Vagina (tissue), 2 donors: ENCODE results near the gene MBD5. TPM values are rescaled to one million over a fixed set of nuclear protein-coding genes. Genes with fewer than 3 reads are reported as not detected.
"Not testable (repeated sequence)": the region's sequence is repeated elsewhere in the genome, so short reads cannot be mapped to it uniquely, and the experiment has no call there.

ENCODE experiments used
- DNase-seq, 2 donors: peaks; one replicate each; pipeline ENCODE4 v3.0.0-alpha.2; 2017; ENCODE audit errors: extremely low spot score in 2 of 2
- H3K27ac ChIP-seq: fragments of 200-600 bp; sonication (generic); one replicate; pipeline ENCODE4 v1.5.1; 2019
- H3K27me3 ChIP-seq: fragments of 200-600 bp; sonication (generic); one replicate; pipeline ENCODE4 v1.5.1; 2019
- H3K36me3 ChIP-seq, 2 donors: fragments of 200-600 bp; sonication (generic); one replicate each; pipeline ENCODE4 v1.5.1; 2017 to 2019
- H3K4me1 ChIP-seq: fragments of 200-600 bp; sonication (generic); one replicate; pipeline ENCODE4 v1.5.1; 2019
- H3K4me3 ChIP-seq, 2 donors: fragments of 200-600 bp; sonication (generic); 1 replicate in 1 of 2; 2 replicates in 1 of 2; pipeline ENCODE4 v1.5.1; 2016 to 2019
- H3K9me3 ChIP-seq: fragments of 200-600 bp; sonication (generic); one replicate; pipeline ENCODE4 v1.5.1; 2019
- POLR2A ChIP-seq, 2 donors: fragments of 450-650 bp; IDR thresholded peaks; one replicate each; pipeline ENCODE4 v1.6.1; 2017; ENCODE audit warnings: antibody characterized with exemption in 2 of 2, mild to moderate bottlenecking in 2 of 2, moderate library complexity in 2 of 2
- POLR2AphosphoS5 ChIP-seq, 2 donors: sonication (generic); formaldehyde crosslinking; IDR thresholded peaks; one replicate each; pipeline ENCODE4 v1.9.0; 2017; ENCODE audit warnings: antibody characterized with exemption in 2 of 2, mild to moderate bottlenecking in 2 of 2, low read depth in 1 of 2; ENCODE audit not compliant: insufficient read depth in 1 of 2
- intact Hi-C: fragments of 100-400 bp; cut with DNase I; formaldehyde crosslinking; loops from one replicate; pipeline ENCODE4 v1.15.1; 2023
- total RNA-seq: library from RNA; depleted of rRNA; stranded (reverse); fragments of >200 nt; gene quantifications from one replicate; pipeline ENCODE4 v1.2.3, GENCODE V29; 2016
- TF ChIP-seq, protein P1 (sequence below), 3 experiments: fragments of 450-650 bp in 2 of 3; fragments of 200-600 bp in 1 of 3; sonication (generic) in 1 of 3; IDR thresholded peaks; one replicate each; pipeline ENCODE4 v1.5.1; 2017 to 2019; ENCODE audit warnings: antibody characterized with exemption in 3 of 3, mild to moderate bottlenecking in 2 of 3, moderate library complexity in 2 of 3

MBD5 gene
- total RNA-seq, 1 donor from 2014 or later, result 32.7 TPM

GRCh38 chr2:148006249-148007007 is 14.5 kb upstream of the MBD5 start:
- Histone ChIP-seq H3K36me3 (no peaks in the 10 kb centered on the region), H3K27me3 (no peaks in the 10 kb centered on the region), H3K27ac (no peak overlapping the region), H3K9me3 (no peaks in the 10 kb centered on the region), H3K4me1 (no peaks in the 10 kb centered on the region), H3K4me3 (no peak overlapping the region)
- intact Hi-C loops, result no loop called here
- TF ChIP-seq, protein P1, sequence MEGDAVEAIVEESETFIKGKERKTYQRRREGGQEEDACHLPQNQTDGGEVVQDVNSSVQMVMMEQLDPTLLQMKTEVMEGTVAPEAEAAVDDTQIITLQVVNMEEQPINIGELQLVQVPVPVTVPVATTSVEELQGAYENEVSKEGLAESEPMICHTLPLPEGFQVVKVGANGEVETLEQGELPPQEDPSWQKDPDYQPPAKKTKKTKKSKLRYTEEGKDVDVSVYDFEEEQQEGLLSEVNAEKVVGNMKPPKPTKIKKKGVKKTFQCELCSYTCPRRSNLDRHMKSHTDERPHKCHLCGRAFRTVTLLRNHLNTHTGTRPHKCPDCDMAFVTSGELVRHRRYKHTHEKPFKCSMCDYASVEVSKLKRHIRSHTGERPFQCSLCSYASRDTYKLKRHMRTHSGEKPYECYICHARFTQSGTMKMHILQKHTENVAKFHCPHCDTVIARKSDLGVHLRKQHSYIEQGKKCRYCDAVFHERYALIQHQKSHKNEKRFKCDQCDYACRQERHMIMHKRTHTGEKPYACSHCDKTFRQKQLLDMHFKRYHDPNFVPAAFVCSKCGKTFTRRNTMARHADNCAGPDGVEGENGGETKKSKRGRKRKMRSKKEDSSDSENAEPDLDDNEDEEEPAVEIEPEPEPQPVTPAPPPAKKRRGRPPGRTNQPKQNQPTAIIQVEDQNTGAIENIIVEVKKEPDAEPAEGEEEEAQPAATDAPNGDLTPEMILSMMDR (IDR thresholded peaks at IDR 0.05), result no peak
- TF ChIP-seq POLR2AphosphoS5 (IDR thresholded peaks at IDR 0.05; ENCODE audit: insufficient read depth in 1 of 2, low read depth in 1 of 2) (no peak), POLR2A (IDR thresholded peaks at IDR 0.05) (no peak)
- no peak for DNase-seq

- H3K4me3 ChIP-seq, result no peak overlapping the region
- no peaks in the 10 kb centered on the region for H3K27me3 ChIP-seq
- TF ChIP-seq POLR2AphosphoS5 (IDR thresholded peaks at IDR 0.05; ENCODE audit: insufficient read depth in 1 of 2, low read depth in 1 of 2) (no peak), POLR2A (IDR thresholded peaks at IDR 0.05) (no peak)
- TF ChIP-seq, protein P1 (IDR thresholded peaks at IDR 0.05), result no peak
- intact Hi-C loops, result no loop called here
- H3K36me3 ChIP-seq, result no peaks in the 10 kb centered on the region
- DNase-seq, result no peak
- no peak overlapping the region for H3K27ac ChIP-seq
- H3K9me3 ChIP-seq, result no peaks in the 10 kb centered on the region
- no peaks in the 10 kb centered on the region for H3K4me1 ChIP-seq
These were observed 13.5 kb upstream of the MBD5 start for GRCh38 chr2:148007219-148007900.

DNA sequence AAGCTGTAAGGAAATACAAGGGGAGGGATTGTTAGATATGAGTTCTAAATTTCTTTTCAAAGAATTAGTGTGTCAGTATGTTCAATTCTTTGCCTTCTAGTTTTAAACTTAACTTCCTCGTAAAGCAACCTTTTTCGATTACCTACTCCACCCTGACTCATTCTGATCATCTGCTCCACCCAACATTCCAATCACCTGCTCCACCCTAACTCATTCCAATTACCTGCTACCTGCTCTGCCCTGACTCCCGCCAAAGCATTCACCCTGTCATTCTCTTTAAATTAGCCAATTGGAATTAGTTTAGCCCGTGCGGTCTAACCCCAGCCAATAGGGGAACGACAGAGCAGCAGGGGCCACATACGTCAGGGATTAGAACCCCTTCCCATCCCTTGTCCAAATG is 12.5 kb upstream of the MBD5 start:
- H3K36me3 ChIP-seq, DNase-seq, intact Hi-C loops, H3K9me3 ChIP-seq, H3K4me3 ChIP-seq, H3K4me1 ChIP-seq, H3K27me3 ChIP-seq, H3K27ac ChIP-seq: not testable (repeated sequence)

GRCh38 chr2:148013876-148014275 is 7.0 kb upstream of the MBD5 start:
- intact Hi-C loops, result no loop called here
- DNase-seq, result no peak
- no peaks in the 10 kb centered on the region for H3K27me3 ChIP-seq

DNA sequence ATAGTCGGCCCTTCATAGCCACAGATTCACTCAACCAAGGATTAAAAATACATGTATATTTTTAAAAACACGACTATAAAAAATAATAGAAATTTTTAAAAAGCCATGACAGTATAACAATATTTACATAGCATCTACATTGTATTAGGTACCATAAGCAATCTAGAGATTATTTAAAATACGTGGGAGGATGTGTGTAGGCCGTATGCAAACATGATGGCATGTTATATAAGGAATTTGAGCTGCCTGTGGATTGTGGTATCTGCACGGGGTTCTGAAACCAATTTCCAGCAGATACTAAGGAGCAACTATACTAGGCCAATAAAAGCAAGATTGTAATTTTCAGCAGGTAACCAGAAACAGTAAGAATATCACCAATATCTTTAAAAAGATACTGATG is 6.3 kb upstream of the MBD5 start:
- H3K36me3 ChIP-seq, result no peaks in the 10 kb centered on the region
- H3K27ac ChIP-seq, result no peak overlapping the region
- no peaks in the 10 kb centered on the region for H3K9me3 ChIP-seq
- H3K4me3 ChIP-seq, result no peak overlapping the region
- no peak for DNase-seq
- intact Hi-C loops, result no loop called here
- no peaks in the 10 kb centered on the region for H3K27me3 ChIP-seq
- H3K4me1 ChIP-seq, result peaks cover 12% of the 10 kb centered on the region
- TF ChIP-seq POLR2A (IDR thresholded peaks at IDR 0.05) (no peak), POLR2AphosphoS5 (IDR thresholded peaks at IDR 0.05; ENCODE audit: insufficient read depth in 1 of 2, low read depth in 1 of 2) (no peak)
- TF ChIP-seq, protein P1 (IDR thresholded peaks at IDR 0.05), result no peak

More at GRCh38 chr2:148013876-148014275, 7.0 kb upstream of the MBD5 start:
- Histone ChIP-seq H3K27ac (no peak overlapping the region), H3K4me3 (no peak overlapping the region), H3K4me1 (peaks cover 4% of the 10 kb centered on the region), H3K36me3 (no peaks in the 10 kb centered on the region), H3K9me3 (no peaks in the 10 kb centered on the region)
- TF ChIP-seq POLR2AphosphoS5 (IDR thresholded peaks at IDR 0.05; ENCODE audit: insufficient read depth in 1 of 2, low read depth in 1 of 2) (no peak), POLR2A (IDR thresholded peaks at IDR 0.05) (no peak)
- TF ChIP-seq, protein P1 (IDR thresholded peaks at IDR 0.05), result no peak
